Activated CD8-positive, alpha-beta T cell treated with anti-CD3 and anti-CD28 coated beads for 36 hours (primary cell): Measurements from ENCODE around the gene GPR162. TPM values are rescaled to one million over a fixed set of nuclear protein-coding genes. Genes with fewer than 3 reads are reported as not detected.

ENCODE experiments used
- ATAC-seq: fragments of 200-7000 bp; cut with Tn5 transposase; one replicate; pipeline ENCODE4 v1.10.0; 2021; ENCODE audit warnings: mild to moderate bottlenecking, moderate library complexity
- CTCF ChIA-PET: fragments of 350-600 bp; sonication (Branson Sonifier 250); formaldehyde crosslinking; loops from one replicate; lab custom pipeline; 2021; ENCODE audit warnings: antibody characterized with exemption; lab: Charles Lee
- POLR2A ChIA-PET: fragments of 350-600 bp; sonication (Branson Sonifier 250); formaldehyde crosslinking; loops from one replicate; lab custom pipeline; 2021; ENCODE audit warnings: antibody characterized with exemption; lab: Charles Lee
- DNase-seq: peaks from one replicate; pipeline ENCODE4 v3.0.0-alpha.2; 2020
- H3K27ac Mint-ChIP-seq: one replicate; pipeline ENCODE4 v1.8.0; 2021; ENCODE audit warnings: mild to moderate bottlenecking, mixed read lengths
- H3K27me3 Mint-ChIP-seq: one replicate; pipeline ENCODE4 v1.8.0; 2021; ENCODE audit warnings: mixed read lengths
- H3K36me3 Mint-ChIP-seq: one replicate; pipeline ENCODE4 v1.8.0; 2021; ENCODE audit warnings: low read depth, mixed read lengths
- H3K4me1 Mint-ChIP-seq: one replicate; pipeline ENCODE4 v1.8.0; 2021; ENCODE audit warnings: low read depth, mixed read lengths
- H3K4me3 Mint-ChIP-seq: one replicate; pipeline ENCODE4 v1.8.0; 2021; ENCODE audit warnings: mild to moderate bottlenecking, moderate library complexity, mixed read lengths
- H3K9me3 Mint-ChIP-seq: one replicate; pipeline ENCODE4 v1.8.0; 2021; ENCODE audit warnings: mixed read lengths
- intact Hi-C: fragments of 100-400 bp; cut with micrococcal nuclease; formaldehyde crosslinking; loops from one replicate; pipeline ENCODE4 v1.10.0; 2022
- total RNA-seq, 2 experiments: library from RNA; stranded (reverse); gene quantifications; one replicate each; pipeline ENCODE4 v1.2.3, GENCODE V29; 2021
- TF ChIP-seq, protein P1 (sequence below): fragments of 200-600 bp; IDR thresholded peaks from one replicate; pipeline ENCODE4 v1.8.0; 2022; ENCODE audit warnings: antibody characterized with exemption, mild to moderate bottlenecking

The GPR162 gene
- total RNA-seq, 2 experiments from 2014 or later: 2.0 to 2.1 TPM

DNA sequence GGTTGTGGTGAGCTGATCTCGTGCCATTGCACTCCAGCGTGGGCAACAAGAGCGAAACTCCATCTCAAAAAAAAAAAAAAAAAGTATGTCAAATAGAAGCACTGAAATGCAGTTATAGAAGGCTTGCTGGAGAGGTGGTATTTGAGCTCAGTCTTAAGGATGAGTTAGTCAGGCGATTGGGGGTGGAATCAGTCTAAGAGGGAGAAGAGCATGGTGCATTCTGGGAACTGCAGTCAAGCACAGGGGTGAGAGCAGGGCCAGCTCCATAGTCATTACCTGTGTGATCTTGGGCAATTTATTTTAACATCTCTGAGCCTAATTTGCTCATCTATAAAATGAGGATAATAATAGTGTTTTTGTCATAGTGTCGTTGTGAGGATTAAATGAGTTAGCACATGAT, 13.3 kb downstream of the GPR162 start:
- H3K27ac Mint-ChIP-seq: no peak overlapping the region
- intact Hi-C loops: no loop called here
- ChIA-PET CTCF (interaction anchor here (1.0 to 17.9 kb wide), 21 partner anchors 10 to 804 kb away, joined by 3 to 341 read pairs (median 5); partner anchors contain the start of genes CDCA3, COPS7A, GPR162 and MLF2), POLR2A (interaction anchor here (0.5 to 1.6 kb wide), 8 partner anchors 8 to 401 kb away, joined by 3 to 6 read pairs (median 4); no protein-coding TSS in a partner anchor)
- ATAC-seq (no peak), DNase-seq (no peak)
- peaks cover 8% of the 10 kb centered on the region for H3K27me3 Mint-ChIP-seq
- no peaks in the 10 kb centered on the region for H3K36me3 Mint-ChIP-seq
- H3K9me3 Mint-ChIP-seq: no peaks in the 10 kb centered on the region
- TF ChIP-seq, protein P1, sequence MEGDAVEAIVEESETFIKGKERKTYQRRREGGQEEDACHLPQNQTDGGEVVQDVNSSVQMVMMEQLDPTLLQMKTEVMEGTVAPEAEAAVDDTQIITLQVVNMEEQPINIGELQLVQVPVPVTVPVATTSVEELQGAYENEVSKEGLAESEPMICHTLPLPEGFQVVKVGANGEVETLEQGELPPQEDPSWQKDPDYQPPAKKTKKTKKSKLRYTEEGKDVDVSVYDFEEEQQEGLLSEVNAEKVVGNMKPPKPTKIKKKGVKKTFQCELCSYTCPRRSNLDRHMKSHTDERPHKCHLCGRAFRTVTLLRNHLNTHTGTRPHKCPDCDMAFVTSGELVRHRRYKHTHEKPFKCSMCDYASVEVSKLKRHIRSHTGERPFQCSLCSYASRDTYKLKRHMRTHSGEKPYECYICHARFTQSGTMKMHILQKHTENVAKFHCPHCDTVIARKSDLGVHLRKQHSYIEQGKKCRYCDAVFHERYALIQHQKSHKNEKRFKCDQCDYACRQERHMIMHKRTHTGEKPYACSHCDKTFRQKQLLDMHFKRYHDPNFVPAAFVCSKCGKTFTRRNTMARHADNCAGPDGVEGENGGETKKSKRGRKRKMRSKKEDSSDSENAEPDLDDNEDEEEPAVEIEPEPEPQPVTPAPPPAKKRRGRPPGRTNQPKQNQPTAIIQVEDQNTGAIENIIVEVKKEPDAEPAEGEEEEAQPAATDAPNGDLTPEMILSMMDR: no peak
- peaks cover 11% of the 10 kb centered on the region for H3K4me1 Mint-ChIP-seq
- no peak overlapping the region for H3K4me3 Mint-ChIP-seq

DNA sequence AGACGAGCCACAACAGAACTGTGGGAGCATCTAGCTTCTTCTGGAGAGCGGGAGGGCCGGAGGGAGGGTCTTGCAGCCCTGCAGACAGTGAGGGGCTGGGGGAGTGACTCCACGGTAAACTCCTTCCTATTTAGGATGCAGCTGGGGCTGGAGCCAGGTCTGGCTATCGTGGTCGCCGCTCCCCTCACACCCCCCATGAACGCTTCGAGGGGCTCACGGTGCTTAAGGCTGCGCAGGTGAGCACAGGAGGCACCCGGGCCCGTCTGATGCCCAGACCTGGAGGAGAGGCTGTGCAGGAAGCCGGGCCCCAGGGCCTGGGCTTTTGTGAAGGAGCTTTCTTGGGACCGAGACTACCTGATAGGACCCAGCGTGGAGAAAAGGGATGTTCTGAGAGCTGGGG, 15.2 kb downstream of the GPR162 start:
- H3K4me3 Mint-ChIP-seq: no peak overlapping the region
- no peaks in the 10 kb centered on the region for H3K27me3 Mint-ChIP-seq
- H3K4me1 Mint-ChIP-seq: peaks cover 11% of the 10 kb centered on the region
- no peaks in the 10 kb centered on the region for H3K36me3 Mint-ChIP-seq
- TF ChIP-seq, protein P1: no peak
- no peak for DNase-seq
- ChIA-PET POLR2A (interaction anchor here (0.6 to 1.2 kb wide), 4 partner anchors 13 to 112 kb away, joined by 3 to 5 read pairs (median 3); partner anchors contain the start of gene CDCA3), CTCF (interaction anchor here (0.8 to 17.9 kb wide), 12 partner anchors 8 to 236 kb away, joined by 3 to 341 read pairs (median 7); partner anchors contain the start of genes CDCA3, COPS7A, MLF2 and P3H3)
- no peak for ATAC-seq
- intact Hi-C loops: no loop called here
- H3K9me3 Mint-ChIP-seq: no peaks in the 10 kb centered on the region
- no peak overlapping the region for H3K27ac Mint-ChIP-seq

DNA sequence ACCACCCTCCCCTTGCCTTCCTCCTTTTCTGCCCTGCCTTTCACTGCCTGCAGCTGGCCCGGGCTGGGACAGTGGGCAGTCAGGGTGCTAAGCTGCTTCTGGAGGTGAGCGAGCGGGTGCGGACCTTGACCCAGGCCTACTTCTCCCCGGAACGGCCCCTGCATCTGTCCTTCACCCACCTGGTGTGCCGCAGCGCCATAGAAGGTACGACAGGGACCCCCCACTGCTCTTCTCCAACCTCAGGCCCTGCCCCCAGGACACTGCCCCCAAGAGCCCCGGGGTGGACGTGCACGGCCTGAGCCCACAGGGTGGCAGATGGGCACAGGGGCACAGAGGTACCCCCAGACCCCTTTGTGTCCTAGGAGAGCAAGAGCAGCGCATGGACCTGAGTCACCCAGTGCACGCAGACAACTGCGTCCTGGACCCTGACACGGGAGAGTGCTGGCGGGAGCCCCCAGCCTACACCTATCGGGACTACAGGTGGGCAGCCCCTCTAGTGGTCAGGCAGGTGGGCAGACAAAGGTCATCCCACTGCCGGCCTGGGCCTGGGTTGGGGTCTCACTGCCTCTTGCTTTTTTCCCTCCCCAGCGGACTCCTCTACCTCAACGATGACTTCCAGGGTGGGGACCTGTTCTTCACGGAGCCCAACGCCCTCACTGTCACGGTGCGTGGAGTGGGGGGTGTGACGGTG, 15.9 kb downstream of the GPR162 start:
- TF ChIP-seq, protein P1: no peak
- intact Hi-C loops: no loop called here
- H3K9me3 Mint-ChIP-seq: no peaks in the 10 kb centered on the region
- ATAC-seq (no peak), DNase-seq (no peak)
- no peak overlapping the region for H3K4me3 Mint-ChIP-seq
- H3K27me3 Mint-ChIP-seq: no peaks in the 10 kb centered on the region
- H3K4me1 Mint-ChIP-seq: peaks cover 11% of the 10 kb centered on the region
- H3K36me3 Mint-ChIP-seq: no peaks in the 10 kb centered on the region
- CTCF ChIA-PET: interaction anchor here (0.8 to 17.9 kb wide), 9 partner anchors 11 to 237 kb away, joined by 3 to 341 read pairs (median 8); partner anchors contain the start of genes CDCA3, COPS7A, MLF2 and P3H3
- POLR2A ChIA-PET: interaction anchor here (0.6 to 1.2 kb wide), 3 partner anchors 13 to 74 kb away, joined by 3 to 5 read pairs (median 3); partner anchors contain the start of gene CDCA3
- H3K27ac Mint-ChIP-seq: no peak overlapping the region

DNA sequence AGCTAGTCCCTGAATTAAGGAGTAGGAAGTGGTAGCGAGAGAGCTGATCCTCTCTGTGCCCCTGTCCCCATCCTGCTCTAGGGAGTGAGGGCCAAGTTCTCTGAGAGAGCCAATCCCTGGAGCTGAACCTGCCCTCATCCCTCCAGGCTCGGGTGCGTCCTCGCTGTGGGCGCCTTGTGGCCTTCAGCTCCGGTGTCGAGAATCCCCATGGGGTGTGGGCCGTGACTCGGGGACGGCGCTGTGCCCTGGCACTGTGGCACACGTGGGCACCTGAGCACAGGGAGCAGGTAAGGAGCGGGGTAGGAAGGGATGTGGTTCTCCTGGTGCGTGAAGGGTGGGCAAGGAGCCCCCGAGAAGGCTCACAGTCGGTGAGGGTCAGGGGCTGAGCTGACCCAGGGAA, 17.2 kb downstream of the GPR162 start:
- POLR2A ChIA-PET: interaction anchor here (0.8 to 1.2 kb wide), 5 partner anchors 12 to 86 kb away, joined by 3 to 5 read pairs (median 3); partner anchors contain the start of genes CDCA3 and MLF2

More for the DNA sequence above, 17.2 kb downstream of the GPR162 start:
- TF ChIP-seq, protein P1: no peak
- H3K9me3 Mint-ChIP-seq: no peaks in the 10 kb centered on the region
- intact Hi-C loops: no loop called here
- H3K4me1 Mint-ChIP-seq: peaks cover 11% of the 10 kb centered on the region
- ATAC-seq: no peak
- CTCF ChIA-PET: interaction anchor here (1.6 to 3.0 kb wide), 5 partner anchors 10 to 86 kb away, joined by 5 to 15 read pairs (median 7); partner anchors contain the start of genes CDCA3, MLF2 and P3H3
- no peak overlapping the region for H3K27ac Mint-ChIP-seq
- no peaks in the 10 kb centered on the region for H3K27me3 Mint-ChIP-seq
- no peaks in the 10 kb centered on the region for H3K36me3 Mint-ChIP-seq
- no peak overlapping the region for H3K4me3 Mint-ChIP-seq
- no peak for DNase-seq
